Activated T-helper 9 cell treated with anti-CD3 and anti-CD28 coated beads, Interleukin-2, amount 50 U/mL, for 16 hours (primary cell): Measurements from ENCODE around the gene HPS1.
"Not testable (repeated sequence)": the region's sequence is repeated elsewhere in the genome, so short reads cannot be mapped to it uniquely, and the experiment has no call there.

Source experiments
- DNase-seq: peaks from one replicate; pipeline ENCODE4 v3.0.0-alpha.2; 2020; ENCODE audit warnings: low read depth

Gene HPS1

GRCh38 chr10:98388101-98388655, 58.6 kb downstream of the HPS1 start:
- no peak for DNase-seq

GRCh38 chr10:98384531-98385133, 62.1 kb downstream of the HPS1 start:
- no peak for DNase-seq

GRCh38 chr10:98383869-98384268, 62.9 kb downstream of the HPS1 start:
- no peak for DNase-seq

- not testable (repeated sequence) for DNase-seq
Observed at GRCh38 chr10:98383134-98383667, 63.5 kb downstream of the HPS1 start.

- no peak for DNase-seq
Observed at GRCh38 chr10:98382691-98383101, 64.0 kb downstream of the HPS1 start.

- DNase-seq: no peak
Observed at GRCh38 chr10:98380493-98381339, 66.0 kb downstream of the HPS1 start.

- no peak for DNase-seq
Observed at GRCh38 chr10:98378722-98379121, 68.0 kb downstream of the HPS1 start.

GRCh38 chr10:98377536-98377935, 69.2 kb downstream of the HPS1 start:
- no peak for DNase-seq

GRCh38 chr10:98377001-98377400, 69.7 kb downstream of the HPS1 start:
- DNase-seq: no peak

- DNase-seq: no peak
Observed at GRCh38 chr10:98376485-98376884, 70.2 kb downstream of the HPS1 start.

GRCh38 chr10:98374217-98374985, 72.3 kb downstream of the HPS1 start:
- DNase-seq: no peak

- DNase-seq: no peak
Observed at GRCh38 chr10:98373260-98374040, 73.3 kb downstream of the HPS1 start.

GRCh38 chr10:98370831-98371820, 75.6 kb downstream of the HPS1 start:
- DNase-seq: no peak

GRCh38 chr10:98369801-98370200, 76.9 kb downstream of the HPS1 start:
- no peak for DNase-seq

- no peak for DNase-seq
Observed at GRCh38 chr10:98368644-98369043, 78.1 kb downstream of the HPS1 start.

GRCh38 chr10:98367604-98368451, 78.9 kb downstream of the HPS1 start:
- no peak for DNase-seq
